ENCODE measurements around the gene GTF2IRD1.
"Not testable (repeated sequence)": the region's sequence is repeated elsewhere in the genome, so short reads cannot be mapped to it uniquely, and the experiment has no call there.

Gene GTF2IRD1

DNA sequence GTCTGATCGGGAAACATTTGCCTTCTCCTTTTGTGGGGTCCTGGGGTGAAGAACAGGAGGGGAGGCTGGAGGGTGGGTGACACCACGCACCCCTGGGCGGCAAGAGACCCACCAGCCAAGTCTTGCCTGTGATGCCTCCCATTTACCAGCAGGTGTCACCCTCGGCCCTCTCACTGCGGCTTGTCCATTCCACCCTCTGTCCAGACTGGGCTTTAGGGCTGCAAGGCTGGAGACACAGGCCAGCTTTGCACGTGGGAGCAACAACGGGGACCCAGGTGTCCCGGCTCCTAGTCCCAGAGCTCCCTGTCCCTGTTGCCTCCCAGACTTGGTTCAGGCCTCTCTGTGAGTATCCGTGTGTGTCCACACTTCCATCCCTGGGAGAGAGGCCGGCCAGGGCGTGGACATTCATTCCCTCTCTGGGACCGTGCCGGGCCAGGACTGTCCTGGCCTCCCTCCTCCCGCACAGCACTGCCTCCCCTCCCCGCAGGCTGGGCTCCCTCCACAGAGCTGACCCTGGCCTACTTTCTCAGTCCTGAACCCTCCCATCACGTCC, 36.2 kb upstream of the GTF2IRD1 start:
- Mint-ChIP-seq H3K4me1 (peaks cover 4% of the 10 kb centered on the region), H3K27ac (no peak overlapping the region), H3K36me3 (ENCODE audit: low read depth) (no peaks in the 10 kb centered on the region), H3K27me3 (ENCODE audit: low read depth, poor library complexity) (no peaks in the 10 kb centered on the region), H3K4me3 (no peak overlapping the region), H3K9me3 (no peaks in the 10 kb centered on the region)
- peak; percentile 78 for DNase-seq
- TF ChIP-seq, protein P1, sequence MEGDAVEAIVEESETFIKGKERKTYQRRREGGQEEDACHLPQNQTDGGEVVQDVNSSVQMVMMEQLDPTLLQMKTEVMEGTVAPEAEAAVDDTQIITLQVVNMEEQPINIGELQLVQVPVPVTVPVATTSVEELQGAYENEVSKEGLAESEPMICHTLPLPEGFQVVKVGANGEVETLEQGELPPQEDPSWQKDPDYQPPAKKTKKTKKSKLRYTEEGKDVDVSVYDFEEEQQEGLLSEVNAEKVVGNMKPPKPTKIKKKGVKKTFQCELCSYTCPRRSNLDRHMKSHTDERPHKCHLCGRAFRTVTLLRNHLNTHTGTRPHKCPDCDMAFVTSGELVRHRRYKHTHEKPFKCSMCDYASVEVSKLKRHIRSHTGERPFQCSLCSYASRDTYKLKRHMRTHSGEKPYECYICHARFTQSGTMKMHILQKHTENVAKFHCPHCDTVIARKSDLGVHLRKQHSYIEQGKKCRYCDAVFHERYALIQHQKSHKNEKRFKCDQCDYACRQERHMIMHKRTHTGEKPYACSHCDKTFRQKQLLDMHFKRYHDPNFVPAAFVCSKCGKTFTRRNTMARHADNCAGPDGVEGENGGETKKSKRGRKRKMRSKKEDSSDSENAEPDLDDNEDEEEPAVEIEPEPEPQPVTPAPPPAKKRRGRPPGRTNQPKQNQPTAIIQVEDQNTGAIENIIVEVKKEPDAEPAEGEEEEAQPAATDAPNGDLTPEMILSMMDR (IDR thresholded peaks at IDR 0.05) = peak; percentile 97

DNA sequence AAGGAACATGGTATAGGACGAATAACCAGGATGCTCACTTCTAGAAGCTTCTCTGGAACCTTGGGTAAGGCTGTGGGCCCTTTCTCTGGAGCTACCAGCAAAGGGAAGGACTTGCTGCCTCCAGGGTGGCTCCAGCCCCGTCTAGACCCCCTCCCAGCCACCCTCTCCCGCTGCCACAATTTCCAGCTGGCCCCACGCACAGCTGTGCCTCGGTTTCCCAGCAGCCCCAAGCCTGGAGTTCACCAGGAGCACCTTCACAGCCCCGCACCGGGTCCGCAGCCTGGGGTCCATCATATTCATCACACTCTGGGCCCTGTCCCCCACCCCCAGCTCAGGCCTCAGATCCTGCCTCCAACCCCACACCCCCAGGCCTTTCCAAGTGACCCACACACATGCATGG, 35.6 kb upstream of the GTF2IRD1 start:
- Mint-ChIP-seq H3K36me3 (ENCODE audit: low read depth) (no peaks in the 10 kb centered on the region), H3K4me3 (no peak overlapping the region), H3K27me3 (ENCODE audit: low read depth, poor library complexity) (no peaks in the 10 kb centered on the region), H3K4me1 (peaks cover 4% of the 10 kb centered on the region), H3K9me3 (no peaks in the 10 kb centered on the region), H3K27ac (no peak overlapping the region)
- DNase-seq = no peak
- TF ChIP-seq, protein P1 (IDR thresholded peaks at IDR 0.05) = no peak

DNA sequence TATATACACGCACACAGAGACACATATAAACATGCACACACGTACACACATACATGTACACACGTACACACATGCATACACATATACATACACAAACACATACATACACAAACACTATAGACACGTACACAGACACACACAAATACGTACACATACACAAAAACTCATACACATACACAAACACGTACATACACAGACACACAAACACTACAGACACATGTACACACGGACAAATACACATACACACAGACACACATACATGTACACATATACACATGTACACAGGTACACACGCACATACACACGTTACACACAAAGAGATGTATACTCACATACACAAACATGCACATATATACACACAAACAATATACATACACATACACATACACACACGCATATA, 35.2 kb upstream of the GTF2IRD1 start:
- no peak for DNase-seq
- H3K9me3 Mint-ChIP-seq = no peaks in the 10 kb centered on the region
- TF ChIP-seq, protein P1 (IDR thresholded peaks at IDR 0.05) = no peak
- H3K4me3 Mint-ChIP-seq = no peak overlapping the region
- H3K36me3 Mint-ChIP-seq (ENCODE audit: low read depth) = no peaks in the 10 kb centered on the region
- H3K27ac Mint-ChIP-seq = no peak overlapping the region
- H3K27me3 Mint-ChIP-seq (ENCODE audit: low read depth, poor library complexity) = no peaks in the 10 kb centered on the region
- H3K4me1 Mint-ChIP-seq = peaks cover 4% of the 10 kb centered on the region

DNA sequence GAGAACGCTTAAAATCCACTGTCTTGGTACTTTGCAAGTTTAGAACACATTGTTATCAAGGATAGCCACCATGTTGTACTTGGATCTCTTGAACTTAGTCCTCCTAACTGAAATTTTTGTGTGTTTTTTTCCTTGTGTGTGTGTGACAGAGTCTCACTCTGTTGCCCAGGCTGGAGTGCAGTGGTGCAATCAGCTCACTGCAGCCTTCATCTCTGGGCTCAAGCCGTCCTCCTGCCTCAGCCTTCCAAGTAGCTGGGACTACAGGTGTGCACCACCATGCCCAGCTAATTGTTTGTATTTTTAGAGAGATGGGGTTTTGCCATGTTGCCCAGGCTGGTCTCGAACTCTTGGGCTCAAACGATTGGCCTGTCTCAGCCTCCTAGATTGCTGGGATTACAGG, 34.5 kb upstream of the GTF2IRD1 start:
- not testable (repeated sequence) for H3K4me1 Mint-ChIP-seq; H3K36me3 Mint-ChIP-seq (ENCODE audit: low read depth); H3K27me3 Mint-ChIP-seq (ENCODE audit: low read depth, poor library complexity); H3K27ac Mint-ChIP-seq; H3K9me3 Mint-ChIP-seq; H3K4me3 Mint-ChIP-seq; DNase-seq

DNA sequence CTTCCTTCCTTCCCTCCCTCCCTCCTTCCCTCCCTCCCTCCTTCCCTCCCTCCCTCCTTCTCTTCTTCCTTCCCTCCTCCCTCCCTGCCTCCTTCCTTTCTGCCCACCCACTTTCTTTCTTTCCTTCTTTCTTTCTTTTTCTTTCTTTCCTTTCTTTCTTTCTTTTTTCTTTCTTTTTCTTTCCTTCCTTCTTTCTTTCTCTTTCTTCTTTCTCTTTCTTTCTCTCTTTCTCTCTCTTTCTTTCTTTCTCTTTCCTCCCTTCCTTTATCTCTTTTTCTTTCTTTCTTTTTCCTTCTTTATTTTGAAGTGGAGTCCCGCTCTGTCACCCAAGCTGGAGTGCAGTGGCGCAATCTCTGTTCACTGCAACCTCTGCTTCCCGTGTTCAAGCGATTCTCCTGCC, 33.7 kb upstream of the GTF2IRD1 start:
- Mint-ChIP-seq H3K4me3 (no peak overlapping the region), H3K27me3 (ENCODE audit: low read depth, poor library complexity) (peaks cover 5% of the 10 kb centered on the region), H3K27ac (peak overlapping the region; percentile 82), H3K4me1 (peaks cover 4% of the 10 kb centered on the region), H3K36me3 (ENCODE audit: low read depth) (no peaks in the 10 kb centered on the region), H3K9me3 (no peaks in the 10 kb centered on the region)
- TF ChIP-seq, protein P1 (IDR thresholded peaks at IDR 0.05) = no peak
- DNase-seq = no peak

DNA sequence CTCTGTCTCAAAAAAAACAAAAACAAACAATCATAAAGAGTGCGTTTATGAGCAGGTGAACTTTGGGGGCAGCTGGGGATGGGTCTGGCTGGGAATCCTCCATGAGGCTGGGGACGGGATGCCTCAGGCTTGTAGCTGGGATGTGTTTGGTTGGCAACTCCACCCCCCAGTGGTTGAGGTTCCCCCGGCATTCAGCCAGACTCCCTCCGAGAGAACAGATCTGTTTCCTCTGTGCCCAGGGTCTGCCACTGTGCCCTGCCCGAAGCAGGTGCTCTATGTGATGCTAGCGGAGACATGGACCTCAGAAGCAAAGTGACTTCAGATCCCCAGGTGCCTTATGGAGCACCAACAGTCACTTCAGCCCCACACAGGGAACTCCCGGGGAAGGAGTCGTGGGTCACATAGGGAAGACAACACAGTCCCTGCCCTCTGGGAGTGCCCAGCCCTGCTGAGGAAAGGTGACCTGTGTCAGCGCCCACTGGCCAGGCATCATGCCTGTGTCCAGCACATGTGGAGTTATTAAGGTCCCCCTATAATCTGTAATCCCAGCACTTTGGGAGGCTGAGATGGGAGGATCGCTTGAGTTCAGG, 29.3 kb upstream of the GTF2IRD1 start:
- DNase-seq = no peak
- Mint-ChIP-seq H3K4me3 (no peak overlapping the region), H3K36me3 (ENCODE audit: low read depth) (no peaks in the 10 kb centered on the region), H3K27ac (no peak overlapping the region), H3K4me1 (no peaks in the 10 kb centered on the region), H3K9me3 (no peaks in the 10 kb centered on the region), H3K27me3 (ENCODE audit: low read depth, poor library complexity) (peaks cover 10% of the 10 kb centered on the region)
- TF ChIP-seq, protein P1 (IDR thresholded peaks at IDR 0.05) = no peak

Measured in nephron progenitor cell (in vitro differentiated cells).